IPS-20b (cell line): ENCODE data around the gene CCDC141.

ENCODE experiments used
- H3K27ac ChIP-seq: one replicate; pipeline ENCODE4 v1.5.1; 2013; ENCODE audit warnings: low read length
- H3K27me3 ChIP-seq: 2 replicates; pipeline ENCODE4 v1.6.1; 2013; ENCODE audit warnings: mild to moderate bottlenecking, low read length, inconsistent platforms; ENCODE audit not compliant: insufficient read depth
- H3K36me3 ChIP-seq: 2 replicates; pipeline ENCODE4 v1.6.1; 2013; ENCODE audit warnings: low read depth, mild to moderate bottlenecking, inconsistent platforms, low read length, moderate library complexity; ENCODE audit not compliant: insufficient read depth
- H3K4me1 ChIP-seq: 2 replicates; pipeline ENCODE4 v1.6.1; 2013; ENCODE audit warnings: mild to moderate bottlenecking, control low read depth, inconsistent platforms, low read length, moderate library complexity; ENCODE audit not compliant: insufficient read depth
- H3K4me3 ChIP-seq: 2 replicates; pipeline ENCODE4 v1.5.1; 2013; ENCODE audit warnings: mild to moderate bottlenecking, low read length, inconsistent platforms
- H3K9ac ChIP-seq: 2 replicates; pipeline ENCODE4 v1.6.1; 2013; ENCODE audit warnings: low read depth, mild to moderate bottlenecking, inconsistent platforms, low read length, moderate library complexity
- H3K9me3 ChIP-seq: 2 replicates; pipeline ENCODE4 v1.6.1; 2013; ENCODE audit warnings: mild to moderate bottlenecking, low read depth, low read length, inconsistent platforms; ENCODE audit not compliant: insufficient read depth

The CCDC141 gene

GRCh38 chr2:178833382-178833781, 216.6 kb downstream of the CCDC141 start:
- Histone ChIP-seq H3K9me3 (no peaks in the 10 kb centered on the region), H3K9ac (no peak overlapping the region), H3K4me1 (no peaks in the 10 kb centered on the region; the same call in 1 of the 2 replicates), H3K36me3 (no peaks in the 10 kb centered on the region), H3K27ac (no peak overlapping the region), H3K4me3 (no peak overlapping the region), H3K27me3 (no peaks in the 10 kb centered on the region)

GRCh38 chr2:178830451-178830850, 219.5 kb downstream of the CCDC141 start:
- Histone ChIP-seq H3K36me3 (no peaks in the 10 kb centered on the region), H3K27ac (no peak overlapping the region), H3K9ac (no peak overlapping the region), H3K4me1 (no peaks in the 10 kb centered on the region), H3K27me3 (no peaks in the 10 kb centered on the region), H3K9me3 (no peaks in the 10 kb centered on the region), H3K4me3 (no peak overlapping the region)

- no peaks in the 10 kb centered on the region for H3K9me3 ChIP-seq
- no peak overlapping the region for H3K27ac ChIP-seq
- H3K27me3 ChIP-seq = no peaks in the 10 kb centered on the region
- no peak overlapping the region for H3K4me3 ChIP-seq
- H3K36me3 ChIP-seq = no peaks in the 10 kb centered on the region
- H3K4me1 ChIP-seq = no peaks in the 10 kb centered on the region
- no peak overlapping the region for H3K9ac ChIP-seq
These were observed 220.0 kb downstream of the CCDC141 start for GRCh38 chr2:178829981-178830380.

GRCh38 chr2:178829299-178829960, 220.5 kb downstream of the CCDC141 start:
- Histone ChIP-seq H3K4me3 (no peak overlapping the region), H3K27ac (no peak overlapping the region), H3K4me1 (no peaks in the 10 kb centered on the region), H3K9ac (no peak overlapping the region), H3K36me3 (no peaks in the 10 kb centered on the region), H3K9me3 (no peaks in the 10 kb centered on the region), H3K27me3 (no peaks in the 10 kb centered on the region)

GRCh38 chr2:178828486-178828881, 221.5 kb downstream of the CCDC141 start:
- H3K9ac ChIP-seq = no peak overlapping the region
- H3K27me3 ChIP-seq = no peaks in the 10 kb centered on the region
- no peaks in the 10 kb centered on the region for H3K4me1 ChIP-seq
- no peak overlapping the region for H3K27ac ChIP-seq
- no peak overlapping the region for H3K4me3 ChIP-seq
- H3K9me3 ChIP-seq = no peaks in the 10 kb centered on the region
- H3K36me3 ChIP-seq = no peaks in the 10 kb centered on the region

- no peak overlapping the region for H3K27ac ChIP-seq
- no peaks in the 10 kb centered on the region for H3K36me3 ChIP-seq
- H3K4me1 ChIP-seq = no peaks in the 10 kb centered on the region
- H3K9ac ChIP-seq = no peak overlapping the region
- H3K9me3 ChIP-seq = no peaks in the 10 kb centered on the region
- H3K27me3 ChIP-seq = no peaks in the 10 kb centered on the region
- no peak overlapping the region for H3K4me3 ChIP-seq
These were observed 222.0 kb downstream of the CCDC141 start for GRCh38 chr2:178827739-178828485.

- Histone ChIP-seq H3K36me3 (no peaks in the 10 kb centered on the region), H3K4me1 (no peaks in the 10 kb centered on the region), H3K9me3 (no peaks in the 10 kb centered on the region), H3K27ac (no peak overlapping the region), H3K9ac (no peak overlapping the region), H3K27me3 (no peaks in the 10 kb centered on the region), H3K4me3 (no peak overlapping the region)
These were observed 222.8 kb downstream of the CCDC141 start for GRCh38 chr2:178827111-178827510.

GRCh38 chr2:178825183-178825582, 224.8 kb downstream of the CCDC141 start:
- Histone ChIP-seq H3K9ac (no peak overlapping the region), H3K9me3 (no peaks in the 10 kb centered on the region), H3K4me3 (no peak overlapping the region), H3K36me3 (no peaks in the 10 kb centered on the region), H3K27me3 (no peaks in the 10 kb centered on the region), H3K4me1 (no peaks in the 10 kb centered on the region), H3K27ac (no peak overlapping the region)

- Histone ChIP-seq H3K4me3 (no peak overlapping the region), H3K9me3 (no peaks in the 10 kb centered on the region), H3K27ac (no peak overlapping the region), H3K4me1 (no peaks in the 10 kb centered on the region), H3K9ac (no peak overlapping the region), H3K36me3 (no peaks in the 10 kb centered on the region), H3K27me3 (no peaks in the 10 kb centered on the region)
These were observed 225.8 kb downstream of the CCDC141 start for GRCh38 chr2:178824181-178824580.

GRCh38 chr2:178819992-178820391, 229.9 kb downstream of the CCDC141 start:
- H3K9me3 ChIP-seq = no peaks in the 10 kb centered on the region
- H3K4me1 ChIP-seq = no peaks in the 10 kb centered on the region
- H3K27me3 ChIP-seq = no peaks in the 10 kb centered on the region
- H3K27ac ChIP-seq = no peak overlapping the region
- no peaks in the 10 kb centered on the region for H3K36me3 ChIP-seq
- no peak overlapping the region for H3K4me3 ChIP-seq
- H3K9ac ChIP-seq = no peak overlapping the region

- Histone ChIP-seq H3K27ac (no peak overlapping the region), H3K4me1 (no peaks in the 10 kb centered on the region), H3K9ac (no peak overlapping the region), H3K4me3 (no peak overlapping the region), H3K36me3 (no peaks in the 10 kb centered on the region), H3K27me3 (no peaks in the 10 kb centered on the region), H3K9me3 (no peaks in the 10 kb centered on the region)
These were observed 230.6 kb downstream of the CCDC141 start for GRCh38 chr2:178819147-178819875.

- H3K4me1 ChIP-seq = no peaks in the 10 kb centered on the region
- H3K4me3 ChIP-seq = no peak overlapping the region
- no peaks in the 10 kb centered on the region for H3K36me3 ChIP-seq
- H3K9ac ChIP-seq = no peak overlapping the region
- no peaks in the 10 kb centered on the region for H3K27me3 ChIP-seq
- H3K27ac ChIP-seq = no peak overlapping the region
- H3K9me3 ChIP-seq = no peaks in the 10 kb centered on the region
These were observed 238.0 kb downstream of the CCDC141 start for GRCh38 chr2:178811901-178812300.
